ENCODE results near the gene CEP120.
"Not testable (repeated sequence)": the region's sequence is repeated elsewhere in the genome, so short reads cannot be mapped to it uniquely, and the experiment has no call there.

The CEP120 gene

GRCh38 chr5:123434796-123435195 lies 11.6 kb upstream of the CEP120 start:
- Histone ChIP-seq H3K4me2 (ENCODE audit: low read length) (no peak overlapping the region), H3F3A (ENCODE audit: control insufficient read depth, insufficient read depth) (no peaks in the 10 kb centered on the region), H4K20me1 (ENCODE audit: control insufficient read depth, insufficient read depth, low read depth, low read length) (no peaks in the 10 kb centered on the region), H3K27ac (ENCODE audit: low read depth, low read length) (no peak overlapping the region), H3K79me2 (ENCODE audit: control insufficient read depth, low read length) (no peaks in the 10 kb centered on the region), H3K27me3 (ENCODE audit: control insufficient read depth, low read length) (no peaks in the 10 kb centered on the region), H3K4me1 (ENCODE audit: control insufficient read depth, low read length) (no peaks in the 10 kb centered on the region; the same call in 1 of the 2 replicates), H3K4me3 (ENCODE audit: low read length) (no peak overlapping the region), H3K9me3 (ENCODE audit: control insufficient read depth, insufficient read depth, low read length) (no peaks in the 10 kb centered on the region), H3K36me3 (ENCODE audit: control insufficient read depth, low read length) (no peaks in the 10 kb centered on the region), H3K9me2 (replicated peaks; ENCODE audit: control insufficient read depth, low read length) (no peaks in the 10 kb centered on the region)
- TF ChIP-seq EZH2phosphoT487 (IDR thresholded peaks at IDR 0.05; ENCODE audit: borderline replicate concordance, low read length): no peak
- TF ChIP-seq, protein P1, sequence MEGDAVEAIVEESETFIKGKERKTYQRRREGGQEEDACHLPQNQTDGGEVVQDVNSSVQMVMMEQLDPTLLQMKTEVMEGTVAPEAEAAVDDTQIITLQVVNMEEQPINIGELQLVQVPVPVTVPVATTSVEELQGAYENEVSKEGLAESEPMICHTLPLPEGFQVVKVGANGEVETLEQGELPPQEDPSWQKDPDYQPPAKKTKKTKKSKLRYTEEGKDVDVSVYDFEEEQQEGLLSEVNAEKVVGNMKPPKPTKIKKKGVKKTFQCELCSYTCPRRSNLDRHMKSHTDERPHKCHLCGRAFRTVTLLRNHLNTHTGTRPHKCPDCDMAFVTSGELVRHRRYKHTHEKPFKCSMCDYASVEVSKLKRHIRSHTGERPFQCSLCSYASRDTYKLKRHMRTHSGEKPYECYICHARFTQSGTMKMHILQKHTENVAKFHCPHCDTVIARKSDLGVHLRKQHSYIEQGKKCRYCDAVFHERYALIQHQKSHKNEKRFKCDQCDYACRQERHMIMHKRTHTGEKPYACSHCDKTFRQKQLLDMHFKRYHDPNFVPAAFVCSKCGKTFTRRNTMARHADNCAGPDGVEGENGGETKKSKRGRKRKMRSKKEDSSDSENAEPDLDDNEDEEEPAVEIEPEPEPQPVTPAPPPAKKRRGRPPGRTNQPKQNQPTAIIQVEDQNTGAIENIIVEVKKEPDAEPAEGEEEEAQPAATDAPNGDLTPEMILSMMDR (IDR thresholded peaks at IDR 0.05; ENCODE audit: low read depth, low read length, poor library complexity, severe bottlenecking): no peak

- Histone ChIP-seq H4K20me1 (ENCODE audit: control insufficient read depth, insufficient read depth, low read depth, low read length) (no peaks in the 10 kb centered on the region), H3K79me2 (ENCODE audit: control insufficient read depth, low read length) (no peaks in the 10 kb centered on the region), H3F3A (ENCODE audit: control insufficient read depth, insufficient read depth) (no peaks in the 10 kb centered on the region), H3K4me3 (ENCODE audit: low read length) (no peak overlapping the region), H3K4me2 (ENCODE audit: low read length) (no peak overlapping the region), H3K4me1 (ENCODE audit: control insufficient read depth, low read length) (no peaks in the 10 kb centered on the region), H3K9me3 (ENCODE audit: control insufficient read depth, insufficient read depth, low read length) (no peaks in the 10 kb centered on the region), H3K36me3 (ENCODE audit: control insufficient read depth, low read length) (no peaks in the 10 kb centered on the region), H3K9me2 (replicated peaks; ENCODE audit: control insufficient read depth, low read length) (no peaks in the 10 kb centered on the region), H3K27ac (ENCODE audit: low read depth, low read length) (no peak overlapping the region), H3K27me3 (ENCODE audit: control insufficient read depth, low read length) (no peaks in the 10 kb centered on the region)
- TF ChIP-seq, protein P1 (IDR thresholded peaks at IDR 0.05; ENCODE audit: low read depth, low read length, poor library complexity, severe bottlenecking): no peak
- TF ChIP-seq EZH2phosphoT487 (IDR thresholded peaks at IDR 0.05; ENCODE audit: borderline replicate concordance, low read length): no peak
These were observed 10.4 kb upstream of the CEP120 start for GRCh38 chr5:123433596-123433995.

DNA sequence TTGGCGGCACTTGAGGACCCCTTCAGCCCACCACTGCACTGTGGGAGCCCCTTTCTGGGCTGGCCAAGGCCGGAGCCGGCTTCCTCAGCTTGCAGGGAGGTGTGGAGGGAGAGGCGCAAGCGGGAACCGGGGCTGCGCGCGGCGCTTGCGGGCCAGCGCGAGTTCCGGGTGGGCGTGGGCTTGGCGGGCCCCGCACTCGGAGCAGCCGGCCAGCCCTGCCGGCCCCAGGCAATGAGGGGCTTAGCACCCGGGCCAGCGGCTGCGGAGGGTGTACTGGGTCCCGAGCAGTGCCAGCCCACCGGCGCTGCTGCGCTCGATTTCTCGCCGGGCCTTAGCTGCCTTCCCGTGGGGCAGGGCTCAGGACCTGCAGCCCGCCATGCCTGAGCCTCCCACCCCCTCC lies 7.2 kb upstream of the CEP120 start:
- not testable (repeated sequence) for H3F3A ChIP-seq (ENCODE audit: control insufficient read depth, insufficient read depth); H3K79me2 ChIP-seq (ENCODE audit: control insufficient read depth, low read length); H3K27ac ChIP-seq (ENCODE audit: low read depth, low read length); H3K27me3 ChIP-seq (ENCODE audit: control insufficient read depth, low read length); H3K4me1 ChIP-seq (ENCODE audit: control insufficient read depth, low read length); H3K4me3 ChIP-seq (ENCODE audit: low read length); H3K4me2 ChIP-seq (ENCODE audit: low read length); H4K20me1 ChIP-seq (ENCODE audit: control insufficient read depth, insufficient read depth, low read depth, low read length); H3K9me2 ChIP-seq (replicated peaks; ENCODE audit: control insufficient read depth, low read length); H3K9me3 ChIP-seq (ENCODE audit: control insufficient read depth, insufficient read depth, low read length); H3K36me3 ChIP-seq (ENCODE audit: control insufficient read depth, low read length)

DNA sequence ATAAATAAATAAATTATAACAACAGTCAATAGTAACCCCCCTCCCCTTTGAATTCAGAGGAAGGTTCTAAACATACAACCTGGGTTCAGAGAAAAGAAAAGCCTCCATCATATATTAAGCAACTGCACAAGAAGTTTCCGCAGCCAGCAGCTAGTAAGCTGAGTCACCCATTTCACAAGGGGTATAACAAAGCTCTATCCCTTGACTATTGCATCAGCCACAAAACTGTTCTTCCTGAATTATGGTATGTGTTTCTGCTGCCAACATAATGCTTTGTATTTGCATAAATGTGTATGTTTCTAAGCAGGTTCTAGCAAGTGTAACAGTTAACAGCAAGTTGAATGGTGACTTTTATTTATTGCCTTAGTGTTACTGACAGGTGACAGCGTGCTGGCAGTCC lies 6.8 kb upstream of the CEP120 start:
- Histone ChIP-seq H3K27me3 (ENCODE audit: control insufficient read depth, low read length) (no peaks in the 10 kb centered on the region), H3K9me2 (replicated peaks; ENCODE audit: control insufficient read depth, low read length) (no peaks in the 10 kb centered on the region), H3K4me2 (ENCODE audit: low read length) (no peak overlapping the region), H3K9me3 (ENCODE audit: control insufficient read depth, insufficient read depth, low read length) (no peaks in the 10 kb centered on the region), H3F3A (ENCODE audit: control insufficient read depth, insufficient read depth) (0 out of 2 replicates have a peak, but pooled peaks cover 3% of the 10 kb centered on the region), H3K4me1 (ENCODE audit: control insufficient read depth, low read length) (no peaks in the 10 kb centered on the region), H4K20me1 (ENCODE audit: control insufficient read depth, insufficient read depth, low read depth, low read length) (no peaks in the 10 kb centered on the region), H3K79me2 (ENCODE audit: control insufficient read depth, low read length) (no peaks in the 10 kb centered on the region), H3K36me3 (ENCODE audit: control insufficient read depth, low read length) (no peaks in the 10 kb centered on the region), H3K4me3 (ENCODE audit: low read length) (no peak overlapping the region), H3K27ac (ENCODE audit: low read depth, low read length) (no peak overlapping the region)
- TF ChIP-seq, protein P1 (IDR thresholded peaks at IDR 0.05; ENCODE audit: low read depth, low read length, poor library complexity, severe bottlenecking): no peak
- no peak for TF ChIP-seq EZH2phosphoT487 (IDR thresholded peaks at IDR 0.05; ENCODE audit: borderline replicate concordance, low read length)

Measured in DOHH2 (cell line).